Mesodermal cell (in vitro differentiated cells): ENCODE measurements around the gene NAB2.
"Not testable (repeated sequence)": the region's sequence is repeated elsewhere in the genome, so short reads cannot be mapped to it uniquely, and the experiment has no call there.

Source experiments
- H3K27ac ChIP-seq: 2 replicates; pipeline ENCODE4 v1.7.0; 2013; ENCODE audit warnings: mild to moderate bottlenecking, low read depth, low read length, moderate library complexity; ENCODE audit not compliant: severe bottlenecking
- H3K36me3 ChIP-seq: 2 replicates; pipeline ENCODE4 v1.7.1; 2013; ENCODE audit warnings: mild to moderate bottlenecking, low read length, moderate library complexity; ENCODE audit not compliant: control insufficient read depth, insufficient read depth
- H3K4me1 ChIP-seq: one replicate; pipeline ENCODE4 v1.7.1; 2013; ENCODE audit warnings: mild to moderate bottlenecking, low read length; ENCODE audit not compliant: insufficient read depth, control insufficient read depth, poor library complexity, severe bottlenecking
- H3K4me3 ChIP-seq: 2 replicates; pipeline ENCODE4 v1.7.0; 2013; ENCODE audit warnings: low read length, control low read depth, mild to moderate bottlenecking; ENCODE audit not compliant: insufficient read depth, poor library complexity, severe bottlenecking; ENCODE audit errors: extremely low read depth
- H3K9me3 ChIP-seq: 2 replicates; pipeline ENCODE4 v1.7.1; 2013; ENCODE audit warnings: mild to moderate bottlenecking, low read length, moderate library complexity; ENCODE audit not compliant: control insufficient read depth
- WGBS, 2 experiments: methylation state at CpG; one replicate each; pipeline ENCODE4 v1.1.5; 2013; ENCODE audit warnings: missing lambda C conversion rate in 2 of 2; ENCODE audit not compliant: insufficient coverage in 2 of 2; 5-methylcytosine and 5-hydroxymethylcytosine counted together

Gene NAB2

DNA sequence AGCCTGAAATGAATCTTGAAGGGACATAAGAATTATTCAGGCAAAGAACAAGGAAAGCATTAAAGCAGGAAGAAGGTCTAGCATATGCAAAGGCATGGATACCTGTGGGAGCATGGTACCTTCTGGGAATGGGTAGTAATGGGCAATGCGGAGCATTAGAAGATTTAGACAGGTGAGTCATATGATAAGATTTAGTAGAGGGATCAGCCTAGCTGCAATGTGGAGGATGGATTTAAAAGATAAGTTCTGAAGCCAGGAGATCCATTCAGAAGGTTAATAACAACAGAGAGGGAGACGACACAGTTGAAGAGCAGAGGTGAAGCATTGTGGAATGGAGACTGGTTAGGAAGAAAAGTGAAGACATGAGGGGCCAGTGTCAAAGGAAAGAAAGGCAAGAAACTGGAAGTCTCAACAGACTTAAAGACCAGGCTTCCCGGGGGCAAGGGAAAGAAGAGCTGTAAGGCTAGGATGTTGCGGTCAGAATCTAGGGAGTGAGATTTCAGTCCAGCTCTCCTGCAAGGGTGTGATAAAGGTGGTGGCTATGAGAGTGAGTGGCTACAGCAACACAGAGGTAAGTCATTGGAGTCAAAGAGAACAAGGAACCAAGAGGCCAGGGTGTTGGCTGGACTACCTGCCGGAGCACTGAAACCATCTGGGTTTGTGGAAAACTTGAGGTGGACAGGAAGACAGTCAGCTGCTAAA is 27.8 kb downstream of the NAB2 start:
- WGBS, 2 experiments: 89 to 99% methylated on average over 5 of the region's 5 CpGs
- no peaks in the 10 kb centered on the region for H3K9me3 ChIP-seq

DNA sequence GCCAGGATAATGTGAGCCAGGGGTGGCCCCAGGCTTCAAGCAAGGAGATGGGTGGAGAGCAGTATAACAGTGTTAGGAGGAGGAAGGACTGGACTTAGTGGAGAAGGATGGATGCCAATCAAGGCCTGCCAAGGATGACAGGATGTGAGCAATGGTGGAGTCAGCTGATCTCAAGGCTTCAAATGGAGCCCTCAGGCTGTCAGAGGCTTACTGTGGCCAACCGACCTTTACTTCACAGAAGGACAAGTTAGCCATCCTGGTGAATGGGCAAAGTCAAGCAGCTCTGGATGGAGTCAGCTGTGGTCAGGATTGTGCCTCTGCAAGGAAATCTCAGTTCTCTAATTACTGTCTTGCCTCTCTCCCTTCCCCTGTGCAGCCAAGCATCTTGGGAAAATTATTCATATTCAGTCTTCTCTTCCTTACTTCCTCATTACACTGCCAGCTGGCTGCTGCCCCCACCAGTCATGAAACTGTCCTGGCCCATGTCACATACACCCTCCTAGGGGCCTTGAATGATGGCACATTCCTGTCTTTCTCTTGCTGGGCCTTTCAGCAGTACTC is 29.9 kb downstream of the NAB2 start:
- no peak overlapping the region for H3K27ac ChIP-seq
- H3K9me3 ChIP-seq: peaks cover 2% of the 10 kb centered on the region
- no peak overlapping the region for H3K4me3 ChIP-seq
- H3K36me3 ChIP-seq: no peaks in the 10 kb centered on the region
- 80% methylated on average over 1 of the region's 1 CpG for WGBS, 2 experiments
- peaks cover 7% of the 10 kb centered on the region for H3K4me1 ChIP-seq

More for the DNA sequence above, 27.8 kb downstream of the NAB2 start:
- Histone ChIP-seq H3K36me3 (no peaks in the 10 kb centered on the region), H3K4me1 (peaks cover 14% of the 10 kb centered on the region), H3K27ac (no peak overlapping the region), H3K4me3 (no peak overlapping the region)

DNA sequence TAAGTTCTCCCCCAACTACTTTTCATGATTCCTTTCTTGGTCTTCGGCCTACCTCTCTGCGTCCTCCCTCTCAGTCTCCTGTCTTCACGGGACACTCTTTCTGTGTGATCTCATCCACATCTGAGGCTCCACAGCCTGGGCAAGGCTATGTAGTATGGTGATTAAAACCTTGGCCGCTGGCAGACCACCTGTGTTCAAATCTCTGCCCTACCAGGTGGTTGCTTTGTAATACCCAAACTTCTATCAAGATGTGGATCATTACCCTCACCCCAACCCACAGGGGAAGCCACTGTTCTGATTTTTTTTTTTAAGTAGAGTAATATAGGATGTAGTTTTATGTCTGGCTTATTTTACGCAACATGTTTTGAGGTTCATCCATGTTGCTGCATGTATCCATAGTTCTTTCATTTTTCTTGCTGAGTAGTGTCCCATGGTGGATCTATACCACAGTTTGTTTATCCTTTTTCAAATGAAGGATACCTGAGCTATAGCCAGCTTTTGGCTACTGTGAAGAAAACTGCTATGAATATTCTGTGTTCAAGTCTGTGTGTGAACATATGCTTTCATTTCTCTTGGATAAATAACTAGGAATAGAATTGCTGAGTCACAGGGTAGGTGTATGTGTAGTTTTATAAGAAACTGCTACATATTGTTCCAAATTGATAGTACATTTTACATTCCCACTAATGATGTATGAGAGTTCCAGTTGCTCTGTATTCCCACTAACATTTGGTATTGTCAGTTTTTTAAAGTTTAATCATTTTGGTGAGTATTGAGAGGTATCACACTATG is 30.6 kb downstream of the NAB2 start:
- no peaks in the 10 kb centered on the region for H3K36me3 ChIP-seq
- no peak overlapping the region for H3K27ac ChIP-seq
- H3K4me3 ChIP-seq: no peak overlapping the region
- peaks cover 5% of the 10 kb centered on the region for H3K9me3 ChIP-seq
- H3K4me1 ChIP-seq: peaks cover 7% of the 10 kb centered on the region
- 93 to 100% methylated on average over 1 to 2 of the region's 5 CpGs for WGBS, 2 experiments

DNA sequence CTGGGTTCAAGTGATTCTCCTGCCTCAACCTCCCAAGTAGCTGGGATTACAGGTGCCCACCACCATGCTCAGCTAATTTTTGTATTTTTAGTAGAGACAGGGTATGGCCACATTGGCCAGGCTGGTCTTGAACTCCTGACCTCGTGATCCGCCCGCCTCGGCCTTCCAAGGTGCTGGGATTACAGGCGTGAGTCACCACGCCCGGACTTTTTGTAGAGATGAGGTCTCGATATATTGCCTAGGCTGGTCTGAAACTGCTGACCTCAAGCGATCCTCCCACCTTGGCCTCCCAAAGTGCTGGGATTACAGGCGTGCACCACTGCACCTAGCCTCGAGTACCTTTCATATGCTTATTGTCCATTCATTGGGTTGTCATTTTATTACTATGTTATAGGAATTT is 31.8 kb downstream of the NAB2 start:
- not testable (repeated sequence) for H3K9me3 ChIP-seq, H3K27ac ChIP-seq, H3K4me1 ChIP-seq, H3K36me3 ChIP-seq, H3K4me3 ChIP-seq
- 88 to 98% methylated on average over 10 to 11 of the region's 11 CpGs for WGBS, 2 experiments

DNA sequence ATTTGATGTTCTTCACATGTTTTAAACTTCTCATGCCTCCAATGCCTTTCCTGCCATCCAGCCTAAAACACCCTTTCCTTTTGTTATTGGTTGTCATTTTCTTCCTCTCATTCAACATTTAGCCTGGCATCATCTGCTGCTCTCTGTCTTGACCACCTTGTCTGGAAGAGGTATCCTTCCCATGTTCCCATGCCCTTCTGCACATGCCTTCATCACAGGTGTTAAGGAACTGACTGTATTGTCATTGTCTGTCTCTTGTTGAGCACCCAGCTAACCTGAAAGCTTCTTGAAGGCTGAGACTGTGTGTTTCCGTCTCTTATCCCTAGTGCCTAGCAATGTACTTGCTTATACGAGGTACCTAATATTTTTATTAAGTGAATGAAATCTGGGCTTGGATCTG is 34.9 kb downstream of the NAB2 start:
- Histone ChIP-seq H3K36me3 (no peaks in the 10 kb centered on the region), H3K27ac (no peak overlapping the region), H3K4me3 (no peak overlapping the region), H3K4me1 (peaks cover under 1% of the 10 kb centered on the region), H3K9me3 (peaks cover 5% of the 10 kb centered on the region)
- WGBS, 2 experiments: 33% methylated on average over 1 of the region's 2 CpGs; no CpG with 5 or more reads in 1 of the 2 experiments

DNA sequence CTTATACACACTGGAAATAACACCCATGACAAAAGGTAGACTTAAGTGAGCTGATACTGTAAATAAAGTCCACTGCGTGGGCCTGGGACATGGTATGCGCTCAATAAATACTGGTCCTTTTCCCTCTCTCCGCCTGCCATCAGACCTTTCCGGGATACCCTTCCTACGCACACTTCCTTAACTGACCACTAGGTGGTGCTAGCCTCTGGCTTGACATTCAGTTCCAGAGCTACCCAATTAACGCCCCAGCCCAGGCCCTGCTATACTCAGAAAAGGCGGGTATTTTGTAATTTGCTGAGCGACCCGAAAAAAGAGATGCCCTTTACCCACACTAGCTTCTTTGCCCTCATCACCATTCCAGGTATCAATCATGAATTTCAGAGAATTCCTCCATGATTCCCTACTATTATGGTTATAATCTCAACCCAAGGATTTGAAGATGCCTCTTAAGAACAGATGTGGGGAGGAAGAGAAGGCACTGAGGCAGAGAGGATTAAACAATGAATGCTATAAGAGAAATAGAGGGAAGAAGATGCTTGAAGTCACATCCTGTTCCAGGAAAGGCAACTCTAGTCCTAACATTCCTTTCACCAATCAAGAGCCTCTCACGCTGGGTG is 35.5 kb downstream of the NAB2 start:
- no peaks in the 10 kb centered on the region for H3K36me3 ChIP-seq
- H3K9me3 ChIP-seq: peaks cover 5% of the 10 kb centered on the region
- WGBS, 2 experiments: 26 to 38% methylated on average over 7 to 8 of the region's 10 CpGs
- no peaks in the 10 kb centered on the region for H3K4me1 ChIP-seq
- no peak overlapping the region for H3K4me3 ChIP-seq
- H3K27ac ChIP-seq: no peak overlapping the region

DNA sequence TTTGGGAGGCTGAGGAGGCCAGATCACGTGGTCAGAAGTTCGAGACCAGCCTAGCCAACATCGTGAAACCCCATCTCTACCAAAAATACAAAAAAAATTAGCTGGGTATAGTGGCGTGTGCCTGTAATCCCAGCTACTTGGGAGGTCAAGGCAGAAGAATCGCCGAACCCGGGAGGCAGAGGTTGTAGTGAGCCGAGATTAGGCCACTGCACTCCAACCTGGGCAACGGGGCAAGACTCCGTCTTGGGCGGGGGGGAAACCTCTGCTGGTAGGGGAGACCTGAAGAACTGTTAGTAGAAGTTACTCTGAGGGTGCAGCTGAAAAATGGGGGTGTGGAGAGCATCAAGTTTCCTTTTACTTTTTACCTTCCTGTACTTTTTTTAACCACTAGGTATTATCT is 37.1 kb downstream of the NAB2 start:
- peaks cover 4% of the 10 kb centered on the region for H3K36me3 ChIP-seq
- no peak overlapping the region for H3K4me3 ChIP-seq
- 95 to 100% methylated on average over 4 to 8 of the region's 11 CpGs for WGBS, 2 experiments
- H3K9me3 ChIP-seq: peaks cover 5% of the 10 kb centered on the region
- peaks cover 13% of the 10 kb centered on the region for H3K4me1 ChIP-seq
- H3K27ac ChIP-seq: no peak overlapping the region

DNA sequence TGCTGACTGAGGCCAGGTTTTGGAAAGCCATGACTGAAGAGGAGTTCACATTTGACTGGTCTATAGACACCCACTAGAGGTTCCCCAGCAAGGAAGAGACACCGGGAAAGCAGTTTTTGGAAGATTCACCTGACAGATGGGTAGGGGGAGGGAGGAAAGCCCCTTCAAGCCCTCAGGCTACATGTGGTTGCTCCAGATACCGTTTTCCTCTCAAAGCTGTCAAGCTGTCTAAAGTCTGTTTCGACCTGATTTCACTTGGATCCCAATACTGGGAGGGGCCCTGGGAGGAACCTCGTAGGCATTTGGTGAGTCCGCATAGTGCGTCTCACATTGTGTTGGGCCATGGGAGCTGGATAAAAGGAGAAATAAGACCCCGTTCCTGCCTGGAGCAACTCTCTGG is 37.6 kb downstream of the NAB2 start:
- no peak overlapping the region for H3K4me3 ChIP-seq
- WGBS, 2 experiments: 64 to 81% methylated on average over 7 of the region's 7 CpGs
- peaks cover 8% of the 10 kb centered on the region for H3K36me3 ChIP-seq
- peaks cover 18% of the 10 kb centered on the region for H3K4me1 ChIP-seq
- H3K27ac ChIP-seq: no peak overlapping the region
- H3K9me3 ChIP-seq: peaks cover 5% of the 10 kb centered on the region

DNA sequence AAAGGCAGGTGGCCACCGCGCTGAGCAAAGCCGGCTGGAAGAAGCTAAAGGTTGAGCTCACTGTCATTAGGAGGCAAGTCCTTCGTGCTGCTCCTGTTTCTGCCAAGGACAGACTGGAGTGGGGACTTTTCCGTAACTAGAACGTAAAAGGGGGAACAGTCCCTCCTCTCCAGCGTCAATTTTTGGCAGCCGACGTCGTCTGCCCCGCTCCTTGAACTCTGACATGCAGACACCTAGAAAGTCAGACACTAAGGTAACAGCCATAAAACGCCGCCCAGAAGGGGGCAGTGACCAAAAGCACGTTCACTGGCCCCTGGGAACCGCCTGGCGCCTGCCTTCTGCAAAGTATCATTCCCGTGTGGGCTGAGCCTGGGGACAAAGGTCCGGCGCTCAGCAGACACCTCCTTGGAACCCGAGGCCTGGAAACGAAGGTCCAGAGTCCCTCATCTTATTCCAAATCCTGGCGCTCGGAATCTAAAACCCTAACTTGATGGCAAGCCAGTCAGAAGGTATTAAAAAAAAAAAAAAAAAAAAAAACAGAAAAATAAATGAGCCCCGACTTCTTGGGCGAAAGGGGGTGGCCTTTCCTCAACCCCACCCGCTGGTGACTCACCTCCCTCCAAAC is 38.3 kb downstream of the NAB2 start:
- H3K4me3 ChIP-seq: peak overlapping the region; percentile 95
- H3K4me1 ChIP-seq: peaks cover 24% of the 10 kb centered on the region
- H3K27ac ChIP-seq: peak overlapping the region; percentile 78
- WGBS, 2 experiments: 17 to 18% methylated on average over 16 of the region's 26 CpGs
- H3K36me3 ChIP-seq: peaks cover 10% of the 10 kb centered on the region
- H3K9me3 ChIP-seq: peaks cover 5% of the 10 kb centered on the region

DNA sequence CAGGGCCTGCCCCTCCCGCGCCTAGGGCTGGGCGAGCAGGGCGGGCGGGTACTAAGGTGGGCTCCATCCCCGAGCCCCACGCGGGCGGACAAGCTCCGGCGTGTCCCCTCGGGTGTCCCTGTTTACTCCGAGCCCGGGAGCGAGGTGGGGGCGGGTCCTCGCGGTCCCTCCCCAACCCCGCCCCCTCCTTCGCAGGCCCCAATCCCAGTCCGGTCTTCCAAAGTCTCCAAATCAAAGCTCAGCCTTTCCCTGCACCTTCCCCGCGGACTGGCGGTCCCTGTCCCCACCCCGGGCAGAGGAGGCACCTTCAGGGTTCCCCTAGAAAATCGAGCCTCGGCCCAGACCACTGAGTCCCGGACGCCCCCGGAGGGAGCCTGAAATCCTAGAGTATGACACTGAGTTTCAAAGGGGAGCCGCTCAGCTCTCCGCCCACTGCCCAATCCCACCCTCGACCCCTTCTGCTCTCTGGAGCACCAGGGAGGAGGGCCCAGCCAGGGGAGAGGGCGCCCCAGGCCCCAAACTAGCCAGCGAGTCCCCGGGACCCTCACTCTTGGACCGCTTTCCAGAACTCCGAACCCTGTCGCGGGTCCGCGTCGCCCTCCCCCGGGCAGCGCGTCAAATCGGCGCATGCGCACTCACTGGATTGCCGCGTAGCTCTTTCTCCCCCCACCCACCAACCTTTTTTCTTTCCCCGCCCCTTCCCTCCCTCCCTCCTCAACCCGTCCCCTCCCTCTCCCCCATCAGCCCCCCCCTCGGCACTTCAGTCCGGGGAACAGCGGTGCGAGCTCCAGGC is 39.0 kb downstream of the NAB2 start, which contains the start of gene LRP1:
Gene LRP1, plus strand, starts transcription at position 758 of the 793 bp plus-strand sequence. CDS start 482 bp downstream, outside the sequence.
- Histone ChIP-seq H3K27ac (peak within 1 kb of the TSS; percentile 78), H3K4me3 (peak within 1 kb of the TSS; percentile 95), H3K36me3 (peaks cover 10% of the 10 kb centered on the region), H3K9me3 (peaks cover 5% of the 10 kb centered on the region), H3K4me1 (peaks cover 31% of the 10 kb centered on the region)
- 0% methylated on average over 22 to 27 of the region's 57 CpGs for WGBS, 2 experiments
